Activated B cell treated with CpG ODN at 0.5 μM for 24 hours (primary cell): ENCODE measurements around the gene PSME1. TPM values are rescaled to one million over a fixed set of nuclear protein-coding genes. Genes with fewer than 3 reads are reported as not detected.

Experiments used
- ATAC-seq: fragments of 200-7000 bp; cut with Tn5 transposase; one replicate; pipeline ENCODE4 v1.10.0; 2021; ENCODE audit warnings: low read depth, mild to moderate bottlenecking, moderate library complexity
- CTCF ChIA-PET: fragments of 350-600 bp; sonication (Branson Sonifier 250); formaldehyde crosslinking; loops from one replicate; lab custom pipeline; 2021; ENCODE audit warnings: antibody characterized with exemption; lab: Charles Lee
- POLR2A ChIA-PET: fragments of 350-600 bp; sonication (Branson Sonifier 250); formaldehyde crosslinking; loops from one replicate; lab custom pipeline; 2021; ENCODE audit warnings: antibody characterized with exemption; lab: Charles Lee
- DNase-seq: peaks from one replicate; pipeline ENCODE4 v3.0.0; 2022
- H3K27ac Mint-ChIP-seq: one replicate; pipeline ENCODE4 v1.8.0; 2020; ENCODE audit warnings: mixed read lengths
- H3K27me3 Mint-ChIP-seq: one replicate; pipeline ENCODE4 v1.8.0; 2021; ENCODE audit warnings: mixed read lengths
- H3K36me3 Mint-ChIP-seq: one replicate; pipeline ENCODE4 v1.8.0; 2021; ENCODE audit warnings: low read depth, mixed read lengths
- H3K4me1 Mint-ChIP-seq: one replicate; pipeline ENCODE4 v1.8.0; 2021; ENCODE audit warnings: mixed read lengths
- H3K4me3 Mint-ChIP-seq: one replicate; pipeline ENCODE4 v1.8.0; 2020; ENCODE audit warnings: mild to moderate bottlenecking, mixed read lengths
- H3K9me3 Mint-ChIP-seq: one replicate; pipeline ENCODE4 v1.8.0; 2020; ENCODE audit warnings: mixed read lengths
- CTCF ChIP-seq: fragments of 200-600 bp; IDR thresholded peaks from one replicate; pipeline ENCODE4 v1.8.0; 2022; ENCODE audit warnings: antibody characterized with exemption, mild to moderate bottlenecking
- intact Hi-C: fragments of 100-400 bp; cut with micrococcal nuclease; formaldehyde crosslinking; loops from one replicate; pipeline ENCODE4 v1.15.1; 2024
- total RNA-seq: library from RNA; stranded (reverse); gene quantifications from 2 replicates; pipeline ENCODE4 v1.2.3, GENCODE V29; 2022

Gene PSME1
- total RNA-seq, 1 donor from 2014 or later, result 406 TPM

GRCh38 chr14:24150567-24150966 lies 14.6 kb downstream of the PSME1 start:
- no peak for TF ChIP-seq CTCF
- POLR2A ChIA-PET, result interaction anchor here (1.0 to 3.4 kb wide), 4 partner anchors 9 to 36 kb away, joined by 3 to 18 read pairs (median 6); partner anchors contain the start of genes DCAF11, EMC9, IRF9 and NRL
- Mint-ChIP-seq H3K27ac (no peak overlapping the region), H3K4me1 (peaks cover 28% of the 10 kb centered on the region), H3K36me3 (peaks cover 67% of the 10 kb centered on the region), H3K4me3 (no peak overlapping the region), H3K27me3 (no peaks in the 10 kb centered on the region), H3K9me3 (no peaks in the 10 kb centered on the region)
- intact Hi-C loops, result no loop called here
- CTCF ChIA-PET, result interaction anchor here (1.1 to 3.2 kb wide), 2 partner anchors 10 to 42 kb away, joined by 4 to 21 read pairs; partner anchors contain the start of gene IRF9
- ATAC-seq (no peak), DNase-seq (no peak)

GRCh38 chr14:24150993-24151392 lies 15.0 kb downstream of the PSME1 start:
- Mint-ChIP-seq H3K4me1 (peaks cover 24% of the 10 kb centered on the region), H3K9me3 (no peaks in the 10 kb centered on the region), H3K4me3 (no peak overlapping the region), H3K36me3 (peaks cover 68% of the 10 kb centered on the region), H3K27ac (no peak overlapping the region), H3K27me3 (no peaks in the 10 kb centered on the region)
- POLR2A ChIA-PET, result interaction anchor here (2.0 to 3.4 kb wide), 2 partner anchors 10 to 37 kb away, joined by 8 to 18 read pairs; partner anchors contain the start of genes DCAF11, IRF9 and NRL
- DNase-seq, result no peak
- intact Hi-C loops, result no loop called here
- ATAC-seq, result no peak
- CTCF ChIA-PET, result interaction anchor here (0.8 to 3.2 kb wide), 3 partner anchors 9 to 182 kb away, joined by 3 to 21 read pairs (median 4); partner anchors contain the start of gene IRF9
- TF ChIP-seq CTCF, result no peak

- intact Hi-C loops, result no loop called here
- H3K27me3 Mint-ChIP-seq, result no peaks in the 10 kb centered on the region
- H3K27ac Mint-ChIP-seq, result no peak overlapping the region
- H3K9me3 Mint-ChIP-seq, result no peaks in the 10 kb centered on the region
- H3K4me1 Mint-ChIP-seq, result peaks cover 18% of the 10 kb centered on the region
- ChIA-PET CTCF (interaction anchor here (0.8 to 3.2 kb wide), 3 partner anchors 9 to 182 kb away, joined by 3 to 21 read pairs (median 4); partner anchors contain the start of gene IRF9), POLR2A (interaction anchor here (2.0 to 3.4 kb wide), 2 partner anchors 10 to 37 kb away, joined by 8 to 18 read pairs; partner anchors contain the start of genes DCAF11, IRF9 and NRL)
- no peak for TF ChIP-seq CTCF
- DNase-seq (no peak), ATAC-seq (no peak)
- no peak overlapping the region for H3K4me3 Mint-ChIP-seq
- H3K36me3 Mint-ChIP-seq, result peaks cover 67% of the 10 kb centered on the region
Measured at GRCh38 chr14:24151404-24152080, 15.5 kb downstream of the PSME1 start.

- CTCF ChIA-PET, result no interaction called here
- TF ChIP-seq CTCF, result no peak
- ATAC-seq, result no peak
- Mint-ChIP-seq H3K27me3 (no peaks in the 10 kb centered on the region), H3K36me3 (peaks cover 70% of the 10 kb centered on the region), H3K4me1 (peaks cover 2% of the 10 kb centered on the region), H3K4me3 (no peak overlapping the region), H3K9me3 (no peaks in the 10 kb centered on the region), H3K27ac (no peak overlapping the region)
- POLR2A ChIA-PET, result interaction anchor here (0.6 to 2.6 kb wide), 5 partner anchors 8 to 61 kb away, joined by 3 to 10 read pairs (median 5); partner anchors contain the start of genes DCAF11, NRL, PCK2 and PSME1
- DNase-seq, result no peak
- intact Hi-C loops, result no loop called here
Measured at GRCh38 chr14:24155100-24155499, 19.1 kb downstream of the PSME1 start.

GRCh38 chr14:24156840-24157239 lies 20.8 kb downstream of the PSME1 start:
- Mint-ChIP-seq H3K9me3 (no peaks in the 10 kb centered on the region), H3K4me3 (no peak overlapping the region), H3K4me1 (peaks cover 16% of the 10 kb centered on the region), H3K27me3 (no peaks in the 10 kb centered on the region), H3K36me3 (peaks cover 70% of the 10 kb centered on the region), H3K27ac (no peak overlapping the region)
- TF ChIP-seq CTCF, result no peak
- intact Hi-C loops, result no loop called here
- CTCF ChIA-PET, result interaction anchor here (1.1 kb wide), 1 partner anchor 48 kb away, joined by 3 read pairs; no protein-coding TSS in a partner anchor
- DNase-seq, result no peak
- POLR2A ChIA-PET, result interaction anchor here (1.2 to 2.6 kb wide), 4 partner anchors 10 to 49 kb away, joined by 3 to 10 read pairs (median 4); partner anchors contain the start of genes DCAF11, EMC9, NRL and PSME2
- ATAC-seq, result no peak
